WTC11 (cell line): ENCODE results near the gene MTA1. TPM values are rescaled to one million over a fixed set of nuclear protein-coding genes. Genes with fewer than 3 reads are reported as not detected.

Experiments used
- ATAC-seq: fragments of 200-7000 bp; cut with Tn5 transposase; 2 replicates; pipeline ENCODE4 v1.10.0; 2021; ENCODE audit warnings: mild to moderate bottlenecking, moderate library complexity
- CTCF ChIA-PET: fragments of 300-600 bp; sonication (Branson Sonifier 250); formaldehyde crosslinking; loops from one replicate; lab custom pipeline; 2021; ENCODE audit warnings: antibody characterized with exemption; lab: Charles Lee
- POLR2A ChIA-PET: fragments of 350-600 bp; sonication (Branson Sonifier 250); formaldehyde crosslinking; loops from one replicate; lab custom pipeline; 2021; ENCODE audit warnings: antibody characterized with exemption; lab: Charles Lee
- DNase-seq: peaks from one replicate; pipeline ENCODE4 v3.0.0; 2021; ENCODE audit warnings: low spot score
- H3K27ac Mint-ChIP-seq: 2 replicates; pipeline ENCODE4 v1.8.0; 2021; ENCODE audit warnings: mixed read lengths
- H3K27me3 Mint-ChIP-seq: 2 replicates; pipeline ENCODE4 v1.8.0; 2021; ENCODE audit warnings: low read depth, mild to moderate bottlenecking, moderate library complexity, mixed read lengths
- H3K36me3 Mint-ChIP-seq: 2 replicates; pipeline ENCODE4 v1.8.0; 2021; ENCODE audit warnings: mixed read lengths
- H3K4me1 Mint-ChIP-seq: 2 replicates; pipeline ENCODE4 v1.8.0; 2022; ENCODE audit warnings: mixed read lengths
- H3K4me3 Mint-ChIP-seq: 2 replicates; pipeline ENCODE4 v1.8.0; 2021; ENCODE audit warnings: mild to moderate bottlenecking, moderate library complexity, mixed read lengths
- H3K9me3 Mint-ChIP-seq: 2 replicates; pipeline ENCODE4 v1.8.0; 2021; ENCODE audit warnings: mixed read lengths
- CBFB ChIP-seq: sonication (generic); formaldehyde crosslinking; IDR thresholded peaks from 2 replicates; pipeline ENCODE4 v1.8.1; 2022; ENCODE audit warnings: mild to moderate bottlenecking, low read depth, missing genetic modification reagents
- E2F5 ChIP-seq: sonication (generic); formaldehyde crosslinking; IDR thresholded peaks from 2 replicates; pipeline ENCODE4 v1.8.1; 2022; ENCODE audit warnings: mild to moderate bottlenecking, moderate library complexity, missing genetic modification reagents
- FOXJ3 ChIP-seq: sonication (generic); formaldehyde crosslinking; IDR thresholded peaks from 2 replicates; pipeline ENCODE4 v1.9.0; 2021; ENCODE audit warnings: missing genetic modification reagents, mild to moderate bottlenecking, borderline replicate concordance
- FOXP1 ChIP-seq: sonication (generic); formaldehyde crosslinking; IDR thresholded peaks from 2 replicates; pipeline ENCODE4 v1.8.0; 2022; ENCODE audit warnings: missing genetic modification reagents, mild to moderate bottlenecking, moderate library complexity, borderline replicate concordance
- FOXP4 ChIP-seq: sonication (generic); formaldehyde crosslinking; IDR thresholded peaks from 2 replicates; pipeline ENCODE4 v1.8.0; 2022; ENCODE audit warnings: mild to moderate bottlenecking, missing genetic modification reagents
- GTF2I ChIP-seq: fragments of 250-450 bp; sonication (Bioruptor Pico); conservative IDR thresholded peaks from 2 replicates; pipeline ENCODE4 v1.4.0; 2021; ENCODE audit warnings: mild to moderate bottlenecking
- HMGXB4 ChIP-seq: sonication (generic); formaldehyde crosslinking; IDR thresholded peaks from 2 replicates; pipeline ENCODE4 v1.8.1; 2023; ENCODE audit warnings: mild to moderate bottlenecking, moderate library complexity, missing genetic modification reagents
- IRF1 ChIP-seq: sonication (generic); formaldehyde crosslinking; IDR thresholded peaks from 2 replicates; pipeline ENCODE4 v1.8.0; 2023; ENCODE audit warnings: missing genetic modification reagents
- PRDM15 ChIP-seq: sonication (generic); formaldehyde crosslinking; IDR thresholded peaks from 2 replicates; pipeline ENCODE4 v1.8.0; 2022; ENCODE audit warnings: missing genetic modification reagents
- USF1 ChIP-seq: sonication (generic); formaldehyde crosslinking; IDR thresholded peaks from 2 replicates; pipeline ENCODE4 v1.8.0; 2022; ENCODE audit warnings: mild to moderate bottlenecking, missing genetic modification reagents
- ZBTB21 ChIP-seq: sonication (generic); formaldehyde crosslinking; IDR thresholded peaks from 2 replicates; pipeline ENCODE4 v1.8.1; 2023; ENCODE audit warnings: mild to moderate bottlenecking, missing genetic modification reagents, borderline replicate concordance
- ZNF232 ChIP-seq: sonication (generic); formaldehyde crosslinking; IDR thresholded peaks from 2 replicates; pipeline ENCODE4 v1.8.0; 2022; ENCODE audit warnings: mild to moderate bottlenecking, missing genetic modification reagents
- ZNF423 ChIP-seq: fragments of 250-450 bp; sonication (Bioruptor Pico); IDR thresholded peaks from 2 replicates; pipeline ENCODE4 v2.1.2; 2022; ENCODE audit warnings: mild to moderate bottlenecking, moderate library complexity
- total RNA-seq: library from RNA; stranded (reverse); gene quantifications from 3 replicates; pipeline ENCODE4 v1.2.3, GENCODE V29; 2021

MTA1 gene
- total RNA-seq, 1 experiment from 2014 or later = 279 TPM

- CTCF ChIA-PET = interaction anchor here (0.6 to 1.9 kb wide), 7 partner anchors 10 to 393 kb away, joined by 3 to 15 read pairs (median 4); no protein-coding TSS in a partner anchor
- ATAC-seq (peak; percentile 35), DNase-seq (peak; percentile 14)
- Mint-ChIP-seq H3K27ac (no peak overlapping the region), H3K36me3 (peaks cover 5% of the 10 kb centered on the region; the same call in 1 of the 2 replicates), H3K4me1 (peaks cover 13% of the 10 kb centered on the region), H3K27me3 (peaks cover 85% of the 10 kb centered on the region), H3K9me3 (peaks cover 3% of the 10 kb centered on the region; the same call in 1 of the 2 replicates), H3K4me3 (peak overlapping the region; percentile 60)
- POLR2A ChIA-PET = interaction anchor here (0.9 to 1.0 kb wide), 2 partner anchors 8 to 220 kb away, joined by 3 read pairs; partner anchors contain the start of gene MTA1
- TF ChIP-seq FOXJ3 = no peak
- no peak for TF ChIP-seq ZNF232 (CRISPR knock-in tag)
- TF ChIP-seq IRF1 (CRISPR knock-in tag) = 0 out of 2 replicates have a peak, but pooled peaks have one; percentile 32
- no peak for TF ChIP-seq CBFB (CRISPR knock-in tag)
- peak; percentile 12; the same call in 1 of the 2 replicates for TF ChIP-seq PRDM15 (CRISPR knock-in tag)
- TF ChIP-seq HMGXB4 (CRISPR knock-in tag) = no peak
- no peak for TF ChIP-seq GTF2I (CRISPR knock-in tag)
- TF ChIP-seq USF1 = no peak
- TF ChIP-seq FOXP1 = peak; percentile 19; the same call in 1 of the 2 replicates
- TF ChIP-seq E2F5 (CRISPR knock-in tag) = peak; percentile 36; the same call in 1 of the 2 replicates
- TF ChIP-seq ZBTB21 = no peak
- TF ChIP-seq FOXP4 = no peak
- peak; percentile 8; the same call in 1 of the 2 replicates for TF ChIP-seq ZNF423 (CRISPR knock-in tag)
These were observed 8.3 kb upstream of the MTA1 start for GRCh38 chr14:105411017-105411941.
